Stomach (tissue), 4 donors: ENCODE data around the gene PITX1.

Experiments
- CTCF ChIP-seq, 7 experiments: fragments of 450-650 bp in 4 of 7; fragments of 200-600 bp in 3 of 7; sonication (generic) in 3 of 7; IDR thresholded peaks; one replicate each; pipeline ENCODE4 v1.5.1; 2016 to 2019; ENCODE audit warnings: antibody characterized with exemption in 7 of 7, control low read depth in 2 of 7, mild to moderate bottlenecking in 1 of 7
- POLR2A ChIP-seq, 4 donors: fragments of 450-650 bp; IDR thresholded peaks; one replicate each; pipeline ENCODE4 v1.6.1; 2016; ENCODE audit warnings: antibody characterized with exemption in 4 of 4, control low read depth in 2 of 4, mild to moderate bottlenecking in 1 of 4, moderate library complexity in 1 of 4
- POLR2AphosphoS5 ChIP-seq, 3 donors: sonication (generic); formaldehyde crosslinking; IDR thresholded peaks; one replicate each; pipeline ENCODE4 v1.6.1; 2016; ENCODE audit warnings: antibody characterized with exemption in 3 of 3

- TF ChIP-seq CTCF (IDR thresholded peaks at IDR 0.05) (no peak), POLR2AphosphoS5 (IDR thresholded peaks at IDR 0.05) (no peak), POLR2A (IDR thresholded peaks at IDR 0.05) (no peak)
Measured at GRCh38 chr5:135026645-135027265, 7.3 kb downstream of the PITX1 start.
